Liver (tissue), 9 donors: Measurements from ENCODE around the gene MTHFS. TPM values are rescaled to one million over a fixed set of nuclear protein-coding genes. Genes with fewer than 3 reads are reported as not detected.
A peak's percentile ranks its signal among the peaks of the same experiment; 100 is the strongest.
"Not testable (repeated sequence)": the region's sequence is repeated elsewhere in the genome, so short reads cannot be mapped to it uniquely, and the experiment has no call there.

ENCODE experiments used
- DNase-seq: peaks from one replicate; pipeline ENCODE4 v3.0.0-alpha.2; 2017; ENCODE audit warnings: low spot score
- H3K27ac ChIP-seq, 2 donors: one replicate each; pipeline ENCODE4 v1.7.0; 2013; ENCODE audit warnings: inconsistent platforms in 2 of 2, low read length in 2 of 2, control low read depth in 1 of 2, low read depth in 1 of 2, mild to moderate bottlenecking in 1 of 2
- H3K27me3 ChIP-seq, 4 donors: one replicate each; pipeline versions ENCODE4 v1.6.1 to v1.7.0; 2013; ENCODE audit warnings: low read length in 3 of 4, inconsistent platforms in 1 of 4, mild to moderate bottlenecking in 1 of 4, moderate library complexity in 1 of 4; ENCODE audit not compliant: control insufficient read depth in 4 of 4, insufficient read depth in 4 of 4
- H3K36me3 ChIP-seq, 4 donors: one replicate each; pipeline versions ENCODE4 v1.6.1 to v1.7.0; 2013; ENCODE audit warnings: low read length in 3 of 4, mild to moderate bottlenecking in 3 of 4, low read depth in 1 of 4, moderate library complexity in 1 of 4; ENCODE audit not compliant: control insufficient read depth in 4 of 4, insufficient read depth in 3 of 4
- H3K4me1 ChIP-seq, 4 donors: one replicate each; pipeline versions ENCODE4 v1.6.1 to v1.7.0; 2013; ENCODE audit warnings: low read length in 3 of 4, mild to moderate bottlenecking in 3 of 4, moderate library complexity in 1 of 4; ENCODE audit not compliant: control insufficient read depth in 4 of 4, insufficient read depth in 4 of 4
- H3K4me3 ChIP-seq, 3 donors: one replicate each; pipeline versions ENCODE4 v1.6.1 to v1.7.0; 2013; ENCODE audit warnings: low read length in 3 of 3, control low read depth in 1 of 3, low read depth in 1 of 3, mild to moderate bottlenecking in 1 of 3
- H3K9ac ChIP-seq, 2 donors: one replicate each; pipeline ENCODE4 v1.7.0; 2013; ENCODE audit warnings: low read length in 2 of 2, mild to moderate bottlenecking in 2 of 2, moderate library complexity in 2 of 2, control low read depth in 1 of 2, low read depth in 1 of 2
- H3K9me3 ChIP-seq, 4 donors: one replicate each; pipeline versions ENCODE4 v1.6.1 to v1.7.0; 2013; ENCODE audit warnings: low read length in 3 of 4; ENCODE audit not compliant: control insufficient read depth in 4 of 4
- EGR1 ChIP-seq, 2 donors: IDR thresholded peaks; 2 replicates each; pipeline ENCODE4 v1.6.1; 2016 to 2018; ENCODE audit warnings: antibody characterized with exemption in 2 of 2, low read depth in 2 of 2
- FOXA1 ChIP-seq: IDR thresholded peaks from 2 replicates; pipeline ENCODE4 v1.6.1; 2016; ENCODE audit warnings: antibody characterized with exemption
- FOXA2 ChIP-seq: IDR thresholded peaks from 2 replicates; pipeline ENCODE4 v1.6.1; 2016; ENCODE audit warnings: antibody characterized with exemption
- HNF4A ChIP-seq, 2 donors: conservative IDR thresholded peaks; 2 replicates each; pipeline ENCODE4 v1.6.1; 2016; ENCODE audit warnings: antibody characterized with exemption in 2 of 2, mild to moderate bottlenecking in 2 of 2
- HNF4G ChIP-seq: IDR thresholded peaks from 2 replicates; pipeline ENCODE4 v1.6.1; 2016; ENCODE audit warnings: antibody characterized with exemption
- JUND ChIP-seq, 2 donors: IDR thresholded peaks; 2 replicates each; pipeline ENCODE4 v1.6.1; 2016; ENCODE audit warnings: antibody characterized with exemption in 2 of 2
- NR2F2 ChIP-seq: IDR thresholded peaks from 2 replicates; pipeline ENCODE4 v1.6.1; 2016; ENCODE audit warnings: antibody characterized with exemption
- RAD21 ChIP-seq, 2 donors: IDR thresholded peaks; 2 replicates each; pipeline ENCODE4 v1.6.1; 2016; ENCODE audit warnings: antibody characterized with exemption in 2 of 2, mild to moderate bottlenecking in 2 of 2
- SP1 ChIP-seq: IDR thresholded peaks from 2 replicates; pipeline ENCODE4 v1.6.1; 2018; ENCODE audit warnings: antibody characterized with exemption, mild to moderate bottlenecking
- YY1 ChIP-seq: IDR thresholded peaks from 2 replicates; pipeline ENCODE4 v1.6.1; 2016; ENCODE audit warnings: antibody characterized with exemption, mild to moderate bottlenecking
- WGBS: extraction: QIAGEN DNeasy Blood & Tissue Kit; methylation state at CpG from one replicate; pipeline ENCODE4 v1.1.7; 2013; 5-methylcytosine and 5-hydroxymethylcytosine counted together
- polyA plus RNA-seq, 2 donors: library from polyadenylated mRNA; stranded (reverse) in 1 of 2; unstranded in 1 of 2; fragments of 200-250 nt in 1 of 2; fragments of >200 nt in 1 of 2; fragmentation: Nextera tagmentation in 1 of 2; extraction: Ambion mirVana in 1 of 2; gene quantifications; one replicate each; pipeline versions ENCODE4 v1.2.1 to v1.2.3, GENCODE V29; 2013 to 2015
- total RNA-seq, 2 donors: library from RNA; depleted of rRNA; stranded (reverse); fragments of >200 nt; gene quantifications; one replicate each; pipeline ENCODE4 v1.2.3, GENCODE V29; 2014
- TF ChIP-seq, protein P1 (sequence below): fragments of 150-350 bp; IDR thresholded peaks from 2 replicates; pipeline ENCODE4 v1.5.1; 2017; ENCODE audit warnings: improper control_type of control experiment, low read depth, low read length; ENCODE audit not compliant: missing input control
- TF ChIP-seq, protein P2 (sequence below): IDR thresholded peaks from 2 replicates; pipeline ENCODE4 v1.6.1; 2016; ENCODE audit warnings: antibody characterized with exemption
- TF ChIP-seq, protein P3 (sequence below): IDR thresholded peaks from 2 replicates; pipeline ENCODE4 v1.6.1; 2016; ENCODE audit warnings: antibody characterized with exemption
- donor health status: healthy.
- donor health status: healthy.
- donor health status: healthy.
- donor health status: healthy.
- donor health status: healthy.

The MTHFS gene
- total and polyA plus RNA-seq, 4 donors, result 40.9 to 338 (median 157) TPM

DNA sequence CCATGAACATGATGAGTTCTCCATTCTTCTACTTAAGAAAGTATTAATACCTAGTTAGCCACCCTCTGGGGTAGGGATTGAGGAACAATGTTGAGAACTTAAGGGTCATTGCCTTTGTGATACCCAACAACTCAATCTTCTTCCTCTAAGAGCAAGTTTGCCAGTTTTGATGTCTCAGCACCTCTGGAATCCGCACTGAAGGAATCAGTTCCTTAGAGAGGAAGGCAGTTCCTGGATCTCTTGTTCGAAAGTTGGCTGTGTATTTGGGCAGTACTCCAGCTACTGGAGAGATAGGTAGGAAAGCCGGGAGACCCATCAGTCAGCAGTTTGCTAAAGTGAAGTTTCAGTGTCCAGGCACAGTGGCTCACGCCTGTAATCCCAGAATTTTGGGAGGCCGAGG, 35.6 kb upstream of the MTHFS start:
- Histone ChIP-seq H3K9me3 (no peaks in the 10 kb centered on the region), H3K36me3 (no peaks in the 10 kb centered on the region), H3K9ac (no peak overlapping the region), H3K27me3 (no peaks in the 10 kb centered on the region), H3K27ac (no peak overlapping the region), H3K4me3 (no peak overlapping the region), H3K4me1 (no peaks in the 10 kb centered on the region)
- WGBS, result 52% methylated on average over 5 of the region's 5 CpGs
- no peak for TF ChIP-seq YY1
- no peak for DNase-seq

DNA sequence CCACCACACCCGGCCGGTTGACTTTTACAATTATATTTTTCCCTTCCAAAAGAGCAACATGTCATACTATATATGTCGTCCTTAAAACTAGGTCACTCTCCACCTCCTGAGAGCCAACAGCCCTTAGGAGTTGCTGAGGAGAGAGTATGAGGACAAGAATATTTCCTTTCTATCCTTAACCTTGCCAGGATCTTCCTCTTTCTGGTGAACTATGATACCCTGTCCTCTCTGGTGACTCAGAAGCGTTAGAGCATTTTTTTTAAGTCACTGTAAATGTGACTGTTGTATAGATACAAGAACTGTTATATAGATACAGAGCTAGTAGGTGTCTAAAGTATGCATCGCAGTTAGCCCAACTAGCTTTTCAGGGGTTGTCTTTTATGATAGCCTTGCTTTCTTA, 33.7 kb upstream of the MTHFS start:
- no peaks in the 10 kb centered on the region for H3K36me3 ChIP-seq
- WGBS, result 86% methylated on average over 5 of the region's 5 CpGs
- H3K4me3 ChIP-seq, result no peak overlapping the region
- H3K27me3 ChIP-seq, result no peaks in the 10 kb centered on the region
- H3K9me3 ChIP-seq, result no peaks in the 10 kb centered on the region
- no peaks in the 10 kb centered on the region for H3K4me1 ChIP-seq
- TF ChIP-seq HNF4A (conservative IDR thresholded peaks at IDR 0.05) (no peak), EGR1 (IDR thresholded peaks at IDR 0.05; ENCODE audit: low read depth in 2 of 2) (no peak), HNF4G (no peak)
- TF ChIP-seq, protein P1, sequence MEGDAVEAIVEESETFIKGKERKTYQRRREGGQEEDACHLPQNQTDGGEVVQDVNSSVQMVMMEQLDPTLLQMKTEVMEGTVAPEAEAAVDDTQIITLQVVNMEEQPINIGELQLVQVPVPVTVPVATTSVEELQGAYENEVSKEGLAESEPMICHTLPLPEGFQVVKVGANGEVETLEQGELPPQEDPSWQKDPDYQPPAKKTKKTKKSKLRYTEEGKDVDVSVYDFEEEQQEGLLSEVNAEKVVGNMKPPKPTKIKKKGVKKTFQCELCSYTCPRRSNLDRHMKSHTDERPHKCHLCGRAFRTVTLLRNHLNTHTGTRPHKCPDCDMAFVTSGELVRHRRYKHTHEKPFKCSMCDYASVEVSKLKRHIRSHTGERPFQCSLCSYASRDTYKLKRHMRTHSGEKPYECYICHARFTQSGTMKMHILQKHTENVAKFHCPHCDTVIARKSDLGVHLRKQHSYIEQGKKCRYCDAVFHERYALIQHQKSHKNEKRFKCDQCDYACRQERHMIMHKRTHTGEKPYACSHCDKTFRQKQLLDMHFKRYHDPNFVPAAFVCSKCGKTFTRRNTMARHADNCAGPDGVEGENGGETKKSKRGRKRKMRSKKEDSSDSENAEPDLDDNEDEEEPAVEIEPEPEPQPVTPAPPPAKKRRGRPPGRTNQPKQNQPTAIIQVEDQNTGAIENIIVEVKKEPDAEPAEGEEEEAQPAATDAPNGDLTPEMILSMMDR, result no peak
- no peak for DNase-seq
- no peak overlapping the region for H3K9ac ChIP-seq
- H3K27ac ChIP-seq, result no peak overlapping the region

DNA sequence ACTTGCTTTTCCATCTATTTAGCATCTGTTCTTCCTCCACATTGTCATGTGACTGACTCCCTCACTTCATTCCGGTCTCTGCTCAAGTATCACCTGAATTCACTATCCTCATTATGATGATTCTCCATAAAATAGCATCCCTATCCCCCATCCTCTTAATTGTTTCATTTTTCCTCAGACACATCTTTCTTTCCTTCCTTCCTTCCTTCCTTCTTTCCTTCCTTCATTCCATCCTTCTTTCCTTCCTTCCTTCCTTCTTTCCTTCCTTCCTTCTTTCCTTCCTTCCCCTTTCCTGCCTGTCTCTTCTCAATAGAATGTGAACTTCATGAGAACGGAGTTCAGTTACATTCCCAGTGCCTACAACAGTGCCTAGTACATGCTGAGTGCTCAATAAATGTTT, 32.6 kb upstream of the MTHFS start:
- Histone ChIP-seq H3K36me3 (no peaks in the 10 kb centered on the region), H3K27me3 (no peaks in the 10 kb centered on the region), H3K9ac (no peak overlapping the region), H3K9me3 (no peaks in the 10 kb centered on the region), H3K4me3 (no peak overlapping the region), H3K27ac (no peak overlapping the region), H3K4me1 (peaks cover 0 to 3% (median under 1%) of the 10 kb centered on the region in 4 donors)
- 89% methylated on average over 2 of the region's 2 CpGs for WGBS
- TF ChIP-seq FOXA2 (no peak), JUND (IDR thresholded peaks at IDR 0.05) (no peak), FOXA1 (no peak), NR2F2 (no peak)
- DNase-seq, result no peak

DNA sequence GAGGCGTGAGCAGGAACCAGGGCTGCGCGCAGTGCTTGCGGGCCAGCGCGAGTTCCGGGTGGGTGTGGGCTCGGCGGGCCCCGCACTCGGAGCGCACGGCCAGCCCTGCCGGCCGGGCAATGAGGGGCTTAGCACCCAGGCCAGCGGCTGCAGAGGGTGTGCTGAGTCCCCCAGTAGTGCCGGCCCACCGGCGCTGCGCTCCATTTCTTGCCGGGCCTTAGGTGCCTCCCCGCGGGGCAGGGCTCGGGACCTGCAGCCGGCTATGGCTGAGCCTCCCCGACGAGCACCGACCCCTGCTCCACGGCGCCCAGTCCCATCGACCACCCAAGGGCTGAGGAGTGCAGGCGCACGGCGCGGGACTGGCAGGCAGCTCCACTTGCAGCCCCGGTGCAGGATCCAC, 29.3 kb upstream of the MTHFS start:
- not testable (repeated sequence) for DNase-seq, H3K27me3 ChIP-seq, H3K9ac ChIP-seq, H3K27ac ChIP-seq, H3K4me3 ChIP-seq, H3K9me3 ChIP-seq, H3K36me3 ChIP-seq
- WGBS, result 99% methylated on average over 36 of the region's 36 CpGs
- peaks cover 0 to 13% (median 2%) of the 10 kb centered on the region in 4 donors for H3K4me1 ChIP-seq

DNA sequence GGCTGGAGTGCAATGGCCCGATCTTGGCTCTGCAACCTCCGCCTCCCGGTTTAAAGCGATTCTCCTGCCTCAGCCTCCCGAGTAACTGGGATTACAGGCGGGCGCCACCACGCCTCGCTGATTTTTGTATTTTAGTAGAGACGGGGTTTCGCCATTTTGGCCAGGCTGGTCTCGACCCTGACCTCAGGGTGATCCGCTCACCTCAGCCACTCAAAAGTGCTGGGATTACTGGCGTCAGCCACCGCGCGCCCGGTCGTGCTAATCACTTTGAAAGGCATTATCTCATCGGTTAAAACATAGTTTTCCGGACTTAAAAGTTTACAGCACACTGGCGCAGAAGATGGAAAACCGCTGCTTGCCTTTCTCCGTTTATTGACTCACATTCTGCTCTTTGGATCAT, 27.6 kb upstream of the MTHFS start:
- DNase-seq, result no peak
- no peaks in the 10 kb centered on the region for H3K27me3 ChIP-seq
- no peak overlapping the region for H3K9ac ChIP-seq
- peak overlapping the region in 2 of 3 donors; percentile 60 to 74 for H3K4me3 ChIP-seq
- H3K27ac ChIP-seq, result peak overlapping the region in 1 of 2 donors; percentile 95
- peaks cover 4 to 11% (median 7%) of the 10 kb centered on the region in 4 donors for H3K36me3 ChIP-seq
- TF ChIP-seq, protein P2, sequence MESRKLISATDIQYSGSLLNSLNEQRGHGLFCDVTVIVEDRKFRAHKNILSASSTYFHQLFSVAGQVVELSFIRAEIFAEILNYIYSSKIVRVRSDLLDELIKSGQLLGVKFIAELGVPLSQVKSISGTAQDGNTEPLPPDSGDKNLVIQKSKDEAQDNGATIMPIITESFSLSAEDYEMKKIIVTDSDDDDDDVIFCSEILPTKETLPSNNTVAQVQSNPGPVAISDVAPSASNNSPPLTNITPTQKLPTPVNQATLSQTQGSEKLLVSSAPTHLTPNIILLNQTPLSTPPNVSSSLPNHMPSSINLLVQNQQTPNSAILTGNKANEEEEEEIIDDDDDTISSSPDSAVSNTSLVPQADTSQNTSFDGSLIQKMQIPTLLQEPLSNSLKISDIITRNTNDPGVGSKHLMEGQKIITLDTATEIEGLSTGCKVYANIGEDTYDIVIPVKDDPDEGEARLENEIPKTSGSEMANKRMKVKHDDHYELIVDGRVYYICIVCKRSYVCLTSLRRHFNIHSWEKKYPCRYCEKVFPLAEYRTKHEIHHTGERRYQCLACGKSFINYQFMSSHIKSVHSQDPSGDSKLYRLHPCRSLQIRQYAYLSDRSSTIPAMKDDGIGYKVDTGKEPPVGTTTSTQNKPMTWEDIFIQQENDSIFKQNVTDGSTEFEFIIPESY, result no peak
- TF ChIP-seq SP1 (no peak), RAD21 (IDR thresholded peaks at IDR 0.05) (no peak)
- TF ChIP-seq, protein P3, sequence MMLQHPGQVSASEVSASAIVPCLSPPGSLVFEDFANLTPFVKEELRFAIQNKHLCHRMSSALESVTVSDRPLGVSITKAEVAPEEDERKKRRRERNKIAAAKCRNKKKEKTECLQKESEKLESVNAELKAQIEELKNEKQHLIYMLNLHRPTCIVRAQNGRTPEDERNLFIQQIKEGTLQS, result no peak
- peaks cover 0 to 13% (median 2%) of the 10 kb centered on the region in 4 donors for H3K4me1 ChIP-seq
- 91% methylated on average over 24 of the region's 24 CpGs for WGBS
- peaks cover 0 to 17% (median 4%) of the 10 kb centered on the region in 4 donors for H3K9me3 ChIP-seq
